H1 (cell line): ENCODE results near the gene DNM2. TPM values are rescaled to one million over a fixed set of nuclear protein-coding genes. Genes with fewer than 3 reads are reported as not detected.

Experiments used
- CTCF ChIA-PET: fragments of 300-600 bp; sonication (Branson Sonifier 250); formaldehyde crosslinking; loops from one replicate; lab custom pipeline; 2021; ENCODE audit not compliant: partially characterized antibody; lab: Charles Lee
- POLR2A ChIA-PET: fragments of 300-600 bp; sonication (Branson Sonifier 250); formaldehyde crosslinking; loops from one replicate; lab custom pipeline; 2021; ENCODE audit warnings: inconsistent platforms; ENCODE audit not compliant: partially characterized antibody; lab: Charles Lee
- DNase-seq, 2 experiments: peaks; one replicate each; pipeline versions ENCODE4 v3.0.0 to v3.0.0-alpha.2; 2010 to 2022; ENCODE audit warnings: low spot score in 2 of 2, low read depth in 1 of 2, mixed read lengths in 1 of 2
- FAIRE-seq: peaks from 2 replicates; lab custom pipeline; 2011; peaks lifted over from hg19 to GRCh38; lab: Jason Lieb, UNC
- H2AFZ ChIP-seq: 2 replicates; pipeline ENCODE4 v1.8.1; 2012; ENCODE audit warnings: low read length, inconsistent platforms
- H2AK5ac ChIP-seq: 2 replicates; pipeline ENCODE4 v1.6.1; 2013; ENCODE audit warnings: low read depth, low read length
- H2BK120ac ChIP-seq: replicated peaks from 2 replicates; pipeline ENCODE3; 2013; ENCODE audit warnings: low read depth, low read length, inconsistent platforms
- H2BK12ac ChIP-seq: 2 replicates; pipeline ENCODE4 v1.6.1; 2013; ENCODE audit warnings: low read depth, low read length
- H2BK15ac ChIP-seq: 2 replicates; pipeline ENCODE4 v1.6.1; 2013; ENCODE audit warnings: low read length
- H2BK20ac ChIP-seq: 2 replicates; pipeline ENCODE4 v1.6.1; 2013; ENCODE audit warnings: low read length
- H2BK5ac ChIP-seq: 2 replicates; pipeline ENCODE4 v1.6.1; 2013; ENCODE audit warnings: low read depth, low read length
- H3K14ac ChIP-seq: 2 replicates; pipeline ENCODE4 v1.6.1; 2013; ENCODE audit warnings: inconsistent platforms; ENCODE audit not compliant: insufficient read length
- H3K18ac ChIP-seq: 2 replicates; pipeline ENCODE4 v1.6.1; 2013; ENCODE audit warnings: low read length; ENCODE audit errors: extremely low read depth
- H3K23ac ChIP-seq: 2 replicates; pipeline ENCODE4 v1.6.1; 2013; ENCODE audit warnings: inconsistent platforms; ENCODE audit not compliant: insufficient read length
- H3K23me2 ChIP-seq: 2 replicates; pipeline ENCODE4 v1.6.1; 2013; ENCODE audit warnings: low read depth, low read length
- H3K27ac ChIP-seq: 2 replicates; pipeline ENCODE4 v1.6.1; 2011; ENCODE audit warnings: low read depth, low read length, inconsistent platforms
- H3K27me3 ChIP-seq, 4 experiments: replicated peaks in 1 of 4; 1 replicate in 1 of 4; 2 replicates in 3 of 4; pipeline versions ENCODE4 v1.6.1 to v1.8.1; 2011 to 2013; ENCODE audit warnings: low read length in 3 of 4, mild to moderate bottlenecking in 3 of 4, inconsistent platforms in 2 of 4, mixed read lengths in 2 of 4, moderate library complexity in 1 of 4; ENCODE audit not compliant: control insufficient read depth in 3 of 4, insufficient read depth in 3 of 4; ENCODE audit errors: extremely low read depth in 1 of 4
- H3K36me3 ChIP-seq, 4 experiments: 2 replicates each; pipeline versions ENCODE4 v1.6.1 to v1.8.1; 2011 to 2013; ENCODE audit warnings: mild to moderate bottlenecking in 4 of 4, low read length in 3 of 4, moderate library complexity in 2 of 4, control low read depth in 1 of 4, inconsistent platforms in 1 of 4; ENCODE audit not compliant: insufficient read depth in 4 of 4, control insufficient read depth in 2 of 4
- H3K4ac ChIP-seq: replicated peaks from 2 replicates; pipeline ENCODE3; 2013; ENCODE audit warnings: low read length, low read depth, mixed read lengths, inconsistent platforms; ENCODE audit not compliant: insufficient read length
- H3K4me1 ChIP-seq, 4 experiments: replicated peaks in 1 of 4; 1 replicate in 1 of 4; 2 replicates in 3 of 4; pipeline versions ENCODE4 v1.6.1 to v1.8.1; 2011 to 2013; ENCODE audit warnings: low read length in 3 of 4, inconsistent platforms in 2 of 4, mixed read lengths in 1 of 4; ENCODE audit not compliant: insufficient read depth in 4 of 4, control insufficient read depth in 3 of 4
- H3K4me2 ChIP-seq, 2 experiments: 2 replicates each; pipeline versions ENCODE4 v1.6.1 to v1.8.1; 2011 to 2013; ENCODE audit warnings: low read depth in 2 of 2, low read length in 2 of 2, control low read depth in 1 of 2, inconsistent platforms in 1 of 2, mild to moderate bottlenecking in 1 of 2; ENCODE audit not compliant: insufficient read depth in 1 of 2
- H3K4me3 ChIP-seq, 4 experiments: fragments of 200-600, 300-600 bp in 1 of 4; sonication (generic), shearing (Covaris generic), sonication (Bioruptor Twin) in 1 of 4; 2 replicates each; pipeline versions ENCODE4 v1.5.1 to v1.8.1; 2011 to 2016; ENCODE audit warnings: low read length in 4 of 4, low read depth in 3 of 4, control low read depth in 2 of 4, inconsistent platforms in 2 of 4, mild to moderate bottlenecking in 2 of 4, mixed read lengths in 1 of 4, moderate library complexity in 1 of 4; ENCODE audit not compliant: insufficient read depth in 2 of 4; ENCODE audit errors: extremely low read depth in 1 of 4
- H3K56ac ChIP-seq: replicated peaks from 2 replicates; pipeline ENCODE3; 2013; ENCODE audit warnings: low read depth, mild to moderate bottlenecking, mixed read lengths, low read length, inconsistent platforms; ENCODE audit not compliant: insufficient read length
- H3K79me1 ChIP-seq: 2 replicates; pipeline ENCODE4 v1.6.1; 2013; ENCODE audit warnings: low read depth, low read length, control low read depth
- H3K79me2 ChIP-seq, 2 experiments: 2 replicates each; pipeline versions ENCODE4 v1.6.1 to v1.8.1; 2012 to 2013; ENCODE audit warnings: low read length in 2 of 2, mild to moderate bottlenecking in 2 of 2, inconsistent platforms in 1 of 2; ENCODE audit not compliant: insufficient read depth in 2 of 2, control insufficient read depth in 1 of 2
- H3K9ac ChIP-seq, 4 experiments: replicated peaks in 1 of 4; 1 replicate in 1 of 4; 2 replicates in 3 of 4; pipeline versions ENCODE4 v1.6.1 to v1.8.1; 2011 to 2013; ENCODE audit warnings: low read depth in 3 of 4, low read length in 3 of 4, control low read depth in 2 of 4, mild to moderate bottlenecking in 2 of 4, moderate library complexity in 2 of 4, inconsistent platforms in 1 of 4; ENCODE audit errors: extremely low read depth in 1 of 4
- H3K9me3 ChIP-seq, 2 experiments: 2 replicates each; pipeline versions ENCODE4 v1.6.1 to v1.8.1; 2012 to 2013; ENCODE audit warnings: mild to moderate bottlenecking in 2 of 2, moderate library complexity in 2 of 2, control low read depth in 1 of 2, inconsistent platforms in 1 of 2, low read depth in 1 of 2, low read length in 1 of 2, mixed read lengths in 1 of 2; ENCODE audit not compliant: insufficient read depth in 2 of 2
- H4K20me1 ChIP-seq, 2 experiments: replicated peaks in 1 of 2; 2 replicates each; pipeline versions ENCODE3 to v1.8.1; 2011 to 2013; ENCODE audit warnings: inconsistent platforms in 2 of 2, low read length in 2 of 2, mild to moderate bottlenecking in 1 of 2; ENCODE audit not compliant: insufficient read depth in 2 of 2, control insufficient read depth in 1 of 2
- H4K5ac ChIP-seq: 2 replicates; pipeline ENCODE4 v1.6.1; 2013; ENCODE audit warnings: low read length, low read depth, mixed read lengths, inconsistent platforms; ENCODE audit not compliant: insufficient read length
- H4K8ac ChIP-seq: 2 replicates; pipeline ENCODE4 v1.8.0; 2013; ENCODE audit warnings: mild to moderate bottlenecking, moderate library complexity, low read length, inconsistent platforms; ENCODE audit not compliant: insufficient read depth; ENCODE audit errors: extremely low read depth
- H4K91ac ChIP-seq: replicated peaks from 2 replicates; pipeline ENCODE3; 2013; ENCODE audit warnings: low read length, mixed read lengths, inconsistent platforms; ENCODE audit not compliant: insufficient read length
- BRCA1 ChIP-seq: IDR thresholded peaks from 2 replicates; pipeline ENCODE4 v1.6.1; 2012; ENCODE audit warnings: low read depth, low read length, improper control_type of control experiment
- RAD21 ChIP-seq, 2 experiments: IDR thresholded peaks in 1 of 2; conservative IDR thresholded peaks in 1 of 2; 2 replicates each; pipeline ENCODE4 v1.6.1; 2011; ENCODE audit warnings: low read depth in 2 of 2, low read length in 2 of 2, improper control_type of control experiment in 1 of 2, inconsistent platforms in 1 of 2, mild to moderate bottlenecking in 1 of 2, moderate library complexity in 1 of 2
- SRF ChIP-seq: IDR thresholded peaks from 2 replicates; pipeline ENCODE4 v1.6.1; 2011; ENCODE audit warnings: mild to moderate bottlenecking, low read depth, low read length, moderate library complexity
- whole genome bisulfite sequencing, 2 experiments: shearing (Covaris generic) in 1 of 2; methylation state at CpG; one replicate each; pipeline versions ENCODE4 v1.1.6 to v1.1.7; 2013 to 2015; ENCODE audit warnings: low lambda C conversion rate in 2 of 2, mixed read lengths in 2 of 2, inconsistent platforms in 1 of 2, low coverage in 1 of 2, missing lambda C conversion rate in 1 of 2; ENCODE audit not compliant: insufficient replicate concordance in 2 of 2, insufficient coverage in 1 of 2, insufficient read length in 1 of 2; ENCODE audit errors: extremely low coverage in 1 of 2, missing lambda C conversion rate in 1 of 2; 5-methylcytosine and 5-hydroxymethylcytosine counted together
- polyA plus RNA-seq, 7 experiments: library from polyadenylated mRNA; depleted of rRNA in 3 of 7; stranded (reverse) in 5 of 7; unstranded in 2 of 7; fragments of >200 nt in 5 of 7; fragments of 200-250 nt in 2 of 7; gene quantifications; 1 replicate in 5 of 7; 2 replicates in 1 of 7; 4 replicates in 1 of 7; pipeline versions ENCODE4 v1.2.1 to v1.2.3, GENCODE V29; 2011 to 2013; ENCODE audit warnings: missing spikeins in 2 of 7, mixed read lengths in 2 of 7
- total RNA-seq: library from RNA; stranded (reverse); fragmentation: NEBNext Ultra II Directional; extraction: Animal tissue kit (Norgen Biotek cat#: 25700); gene quantifications from 2 replicates; pipeline ENCODE4 v1.2.1, GENCODE V29; 2021
- TF ChIP-seq, protein P1 (sequence below), 3 experiments: IDR thresholded peaks; 1 replicate in 2 of 3; 2 replicates in 1 of 3; pipeline versions ENCODE4 v1.5.1 to v1.6.1; 2011; ENCODE audit warnings: low read length in 3 of 3, mild to moderate bottlenecking in 3 of 3, inconsistent platforms in 2 of 3, low read depth in 1 of 3, moderate library complexity in 1 of 3; ENCODE audit not compliant: insufficient read depth in 1 of 3; ENCODE audit errors: control extremely low read depth in 1 of 3

DNM2 gene
- total and polyA plus RNA-seq, 2 of the 8 experiments (the other 6 are each of a cell fraction or from before 2014, with no cell fraction given): 61.9 to 120 TPM

DNA sequence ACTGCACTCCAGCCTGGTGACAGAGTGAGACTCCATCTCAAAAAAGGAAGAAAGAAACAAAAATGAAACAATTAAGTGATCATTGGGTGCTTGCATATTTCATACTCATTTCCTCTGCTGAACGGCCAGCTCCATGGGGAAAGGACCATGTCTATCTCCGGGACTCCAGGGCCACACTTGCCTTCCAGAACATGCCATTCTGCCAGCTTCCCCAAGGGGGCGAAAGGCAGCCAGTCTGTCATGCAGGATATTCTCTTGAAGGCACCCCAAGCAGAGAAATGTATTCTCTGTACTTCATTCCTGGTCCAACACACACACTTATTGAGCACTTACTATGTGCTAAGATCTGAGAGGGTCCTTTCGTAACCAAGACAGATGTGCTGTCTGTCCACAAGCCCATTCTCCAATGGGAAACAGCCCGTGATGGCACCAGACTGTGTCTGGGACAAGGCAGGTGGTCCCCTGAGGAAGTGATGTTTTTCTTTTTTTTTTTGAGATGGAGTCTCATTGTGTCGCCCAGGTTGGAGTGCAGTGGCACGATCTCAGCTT is 143.3 kb downstream of the DNM2 start:
- 75% methylated on average over 7 of the region's 7 CpGs; no CpG with 5 or more reads in 1 of the 2 experiments for WGBS, 2 experiments
- no peak overlapping the region for H3K56ac ChIP-seq
- H3K27ac ChIP-seq: no peak overlapping the region
- H2BK12ac ChIP-seq: no peak overlapping the region
- no peaks in the 10 kb centered on the region for H3K9me3 ChIP-seq
- no peaks in the 10 kb centered on the region for H3K79me1 ChIP-seq
- H2AK5ac ChIP-seq: no peak overlapping the region
- H3K36me3 ChIP-seq: no peaks in the 10 kb centered on the region
- no peak overlapping the region for H3K4me2 ChIP-seq
- no peak for TF ChIP-seq BRCA1
- TF ChIP-seq, protein P1, sequence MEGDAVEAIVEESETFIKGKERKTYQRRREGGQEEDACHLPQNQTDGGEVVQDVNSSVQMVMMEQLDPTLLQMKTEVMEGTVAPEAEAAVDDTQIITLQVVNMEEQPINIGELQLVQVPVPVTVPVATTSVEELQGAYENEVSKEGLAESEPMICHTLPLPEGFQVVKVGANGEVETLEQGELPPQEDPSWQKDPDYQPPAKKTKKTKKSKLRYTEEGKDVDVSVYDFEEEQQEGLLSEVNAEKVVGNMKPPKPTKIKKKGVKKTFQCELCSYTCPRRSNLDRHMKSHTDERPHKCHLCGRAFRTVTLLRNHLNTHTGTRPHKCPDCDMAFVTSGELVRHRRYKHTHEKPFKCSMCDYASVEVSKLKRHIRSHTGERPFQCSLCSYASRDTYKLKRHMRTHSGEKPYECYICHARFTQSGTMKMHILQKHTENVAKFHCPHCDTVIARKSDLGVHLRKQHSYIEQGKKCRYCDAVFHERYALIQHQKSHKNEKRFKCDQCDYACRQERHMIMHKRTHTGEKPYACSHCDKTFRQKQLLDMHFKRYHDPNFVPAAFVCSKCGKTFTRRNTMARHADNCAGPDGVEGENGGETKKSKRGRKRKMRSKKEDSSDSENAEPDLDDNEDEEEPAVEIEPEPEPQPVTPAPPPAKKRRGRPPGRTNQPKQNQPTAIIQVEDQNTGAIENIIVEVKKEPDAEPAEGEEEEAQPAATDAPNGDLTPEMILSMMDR (IDR thresholded peaks at IDR 0.05; ENCODE audit: control extremely low read depth in 1 of 3, insufficient read depth in 1 of 3, low read depth in 1 of 3, low read length in 3 of 3): peak; percentile 74 to 83 (median 81)
- TF ChIP-seq RAD21 (IDR thresholded peaks at IDR 0.05 in 1 of 2, conservative IDR thresholded peaks at IDR 0.05 in 1 of 2; ENCODE audit: low read depth in 2 of 2, low read length in 2 of 2): peak; percentile 23 to 38; a peak in 2 of 4 replicates
- TF ChIP-seq SRF: no peak
- H4K5ac ChIP-seq: no peak overlapping the region
- H4K91ac ChIP-seq: no peak overlapping the region
- no peak overlapping the region for H2AFZ ChIP-seq
- peak in 1 of 2 experiments; percentile 84 for DNase-seq
- H4K20me1 ChIP-seq: no peaks in the 10 kb centered on the region
- no peak overlapping the region for H3K9ac ChIP-seq
- no peak overlapping the region for H4K8ac ChIP-seq
- no peak overlapping the region for H2BK5ac ChIP-seq
- FAIRE-seq: peak; percentile 42
- no peaks in the 10 kb centered on the region; a peak in 1 of 7 replicates for H3K27me3 ChIP-seq
- POLR2A ChIA-PET: interaction anchor here (0.6 to 1.0 kb wide), 2 partner anchors 25 to 159 kb away, joined by 3 to 5 read pairs; partner anchors contain the start of gene TMED1
- H3K4me1 ChIP-seq: no peaks in the 10 kb centered on the region
- H3K23ac ChIP-seq: no peak overlapping the region
- H3K4me3 ChIP-seq: no peak overlapping the region
- no peak overlapping the region for H2BK15ac ChIP-seq
- H3K4ac ChIP-seq: no peak overlapping the region
- no peak overlapping the region for H3K18ac ChIP-seq
- no peaks in the 10 kb centered on the region for H3K23me2 ChIP-seq
- H3K14ac ChIP-seq: no peak overlapping the region
- H2BK120ac ChIP-seq: no peak overlapping the region
- no peak overlapping the region for H2BK20ac ChIP-seq
- H3K79me2 ChIP-seq: no peaks in the 10 kb centered on the region
- CTCF ChIA-PET: interaction anchor here (0.5 to 11.3 kb wide), 23 partner anchors 9 to 684 kb away, joined by 3 to 249 read pairs (median 4); partner anchors contain the start of genes C19orf38, QTRT1 and TMED1
